Natural killer cell (primary cell): ENCODE results near the gene CAPN10. TPM values are rescaled to one million over a fixed set of nuclear protein-coding genes. Genes with fewer than 3 reads are reported as not detected.

ENCODE experiments used
- ATAC-seq, 3 donors: fragments of 150-1000 bp in 2 of 3; fragments of 200-7000 bp in 1 of 3; cut with Tn5 transposase; 1 replicate in 1 of 3; 2 replicates in 2 of 3; pipeline ENCODE4 v1.10.0; 2021; ENCODE audit warnings: mild to moderate bottlenecking in 2 of 3, moderate library complexity in 2 of 3
- DNase-seq, 2 donors: peaks; one replicate each; pipeline versions ENCODE4 v3.0.0 to v3.0.0-alpha.2; 2013 to 2021; ENCODE audit warnings: mixed read lengths in 1 of 2
- H3K27ac ChIP-seq: one replicate; pipeline ENCODE4 v1.5.1; 2013; ENCODE audit warnings: mild to moderate bottlenecking, low read length
- H3K27me3 ChIP-seq: one replicate; pipeline ENCODE4 v1.6.1; 2013; ENCODE audit warnings: low read length; ENCODE audit not compliant: control insufficient read depth, insufficient read depth
- H3K36me3 ChIP-seq: one replicate; pipeline ENCODE4 v1.6.1; 2013; ENCODE audit warnings: low read length; ENCODE audit not compliant: control insufficient read depth, insufficient read depth
- H3K4me1 ChIP-seq: one replicate; pipeline ENCODE4 v1.6.1; 2013; ENCODE audit warnings: low read length; ENCODE audit not compliant: control insufficient read depth, insufficient read depth
- H3K4me3 ChIP-seq: one replicate; pipeline ENCODE4 v1.5.1; 2013; ENCODE audit warnings: low read length
- H3K9me3 ChIP-seq: one replicate; pipeline ENCODE4 v1.6.1; 2013; ENCODE audit warnings: low read length; ENCODE audit not compliant: control insufficient read depth, insufficient read depth
- H3K27ac Mint-ChIP-seq, 2 donors: one replicate each; pipeline ENCODE4 v1.8.0; 2022; ENCODE audit warnings: mild to moderate bottlenecking in 2 of 2, mixed read lengths in 2 of 2, moderate library complexity in 1 of 2
- H3K27me3 Mint-ChIP-seq, 2 donors: one replicate each; pipeline ENCODE4 v1.8.0; 2022; ENCODE audit warnings: low read depth in 2 of 2, mixed read lengths in 2 of 2
- H3K36me3 Mint-ChIP-seq: one replicate; pipeline ENCODE4 v1.8.0; 2022; ENCODE audit warnings: mixed read lengths
- H3K4me1 Mint-ChIP-seq, 2 donors: one replicate each; pipeline ENCODE4 v1.8.0; 2022; ENCODE audit warnings: mixed read lengths in 2 of 2
- H3K4me3 Mint-ChIP-seq: one replicate; pipeline ENCODE4 v1.8.0; 2022; ENCODE audit warnings: mild to moderate bottlenecking, moderate library complexity, mixed read lengths
- H3K9me3 Mint-ChIP-seq, 2 donors: one replicate each; pipeline ENCODE4 v1.8.0; 2022; ENCODE audit warnings: mixed read lengths in 2 of 2
- WGBS: methylation state at CpG from one replicate; pipeline ENCODE4 v1.1.7; 2013; ENCODE audit warnings: missing lambda C conversion rate; ENCODE audit not compliant: insufficient coverage; 5-methylcytosine and 5-hydroxymethylcytosine counted together
- intact Hi-C: fragments of 100-400 bp; cut with micrococcal nuclease; formaldehyde crosslinking; loops from one replicate; pipeline ENCODE4 v1.14.2; 2022
- total RNA-seq, 4 donors: library from RNA; stranded (reverse); fragments of 120-200 nt in 1 of 4; gene quantifications; one replicate each; pipeline versions ENCODE4 v1.2.3 to v1.2.4, GENCODE V29; 2013 to 2022
- TF ChIP-seq, protein P1 (sequence below): fragments of 200-600 bp; IDR thresholded peaks from one replicate; pipeline ENCODE4 v1.8.0; 2022; ENCODE audit warnings: antibody characterized with exemption

Gene CAPN10
- total RNA-seq, 3 donors from 2014 or later (not counting 1 experiment from before 2014, with no cell fraction given) = 69.3 to 95.1 (median 91.0) TPM

DNA sequence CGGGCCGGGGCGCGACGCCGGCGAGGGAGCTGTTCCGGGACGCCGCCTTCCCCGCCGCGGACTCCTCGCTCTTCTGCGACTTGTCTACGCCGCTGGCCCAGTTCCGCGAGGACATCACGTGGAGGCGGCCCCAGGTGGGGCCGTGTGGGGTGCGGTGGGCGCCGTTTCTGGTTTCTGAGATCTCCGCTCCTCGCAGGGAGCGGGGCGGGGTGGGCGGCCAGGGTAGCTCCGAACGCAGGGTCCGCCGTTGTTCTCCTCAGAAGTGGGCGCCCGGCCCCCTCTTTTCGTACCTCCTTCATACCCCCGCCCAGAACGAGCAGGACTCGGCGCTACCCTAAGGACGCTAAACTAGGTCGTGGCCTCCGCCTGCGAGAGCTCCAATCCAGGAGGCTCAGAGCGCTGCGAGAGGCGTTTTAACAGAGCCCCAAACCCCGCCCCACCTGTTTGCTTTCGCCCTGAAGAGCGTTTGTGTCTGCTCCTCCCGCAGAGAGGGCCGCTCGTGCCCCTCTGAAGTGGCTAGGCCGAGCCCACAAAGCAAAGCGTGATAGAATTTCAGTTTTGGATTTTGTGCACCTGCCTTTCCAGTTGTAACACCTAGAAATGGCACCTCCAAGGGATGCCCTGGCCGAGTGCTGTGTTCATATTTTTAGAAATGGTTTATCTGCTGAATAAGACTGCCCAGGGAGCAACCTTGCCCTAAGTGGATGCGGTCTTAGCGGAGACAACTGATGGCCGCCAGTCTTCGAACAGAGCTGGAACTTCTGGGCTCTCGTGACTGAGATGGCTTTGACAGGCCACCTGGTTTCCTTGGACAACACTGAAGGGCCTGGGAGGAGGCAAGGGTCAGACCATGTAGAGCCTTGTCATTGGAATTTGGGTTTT, 626 bp downstream of the CAPN10 start:
- no peaks in the 10 kb centered on the region for H3K9me3 Mint-ChIP-seq
- intact Hi-C loops = loop anchor here (1.0 kb wide), 3 partner anchors 21 to 38 kb away; partner anchors contain the start of gene GPR35
- peaks cover 38 to 51% of the 10 kb centered on the region in 2 donors for H3K4me1 Mint-ChIP-seq
- H3K4me3 ChIP-seq = peak overlapping the region; percentile 62
- ATAC-seq (peak; percentile 21 to 53 (median 31)), DNase-seq (peak; percentile 35 to 78)
- 4% methylated on average over 62 of the region's 62 CpGs for WGBS
- no peaks in the 10 kb centered on the region for H3K27me3 ChIP-seq
- H3K27me3 Mint-ChIP-seq = no peaks in the 10 kb centered on the region
- peaks cover 38% of the 10 kb centered on the region for H3K4me1 ChIP-seq
- H3K9me3 ChIP-seq = no peaks in the 10 kb centered on the region
- peak overlapping the region; percentile 89 to 91 for H3K27ac Mint-ChIP-seq
- no peaks in the 10 kb centered on the region for H3K36me3 Mint-ChIP-seq
- TF ChIP-seq, protein P1, sequence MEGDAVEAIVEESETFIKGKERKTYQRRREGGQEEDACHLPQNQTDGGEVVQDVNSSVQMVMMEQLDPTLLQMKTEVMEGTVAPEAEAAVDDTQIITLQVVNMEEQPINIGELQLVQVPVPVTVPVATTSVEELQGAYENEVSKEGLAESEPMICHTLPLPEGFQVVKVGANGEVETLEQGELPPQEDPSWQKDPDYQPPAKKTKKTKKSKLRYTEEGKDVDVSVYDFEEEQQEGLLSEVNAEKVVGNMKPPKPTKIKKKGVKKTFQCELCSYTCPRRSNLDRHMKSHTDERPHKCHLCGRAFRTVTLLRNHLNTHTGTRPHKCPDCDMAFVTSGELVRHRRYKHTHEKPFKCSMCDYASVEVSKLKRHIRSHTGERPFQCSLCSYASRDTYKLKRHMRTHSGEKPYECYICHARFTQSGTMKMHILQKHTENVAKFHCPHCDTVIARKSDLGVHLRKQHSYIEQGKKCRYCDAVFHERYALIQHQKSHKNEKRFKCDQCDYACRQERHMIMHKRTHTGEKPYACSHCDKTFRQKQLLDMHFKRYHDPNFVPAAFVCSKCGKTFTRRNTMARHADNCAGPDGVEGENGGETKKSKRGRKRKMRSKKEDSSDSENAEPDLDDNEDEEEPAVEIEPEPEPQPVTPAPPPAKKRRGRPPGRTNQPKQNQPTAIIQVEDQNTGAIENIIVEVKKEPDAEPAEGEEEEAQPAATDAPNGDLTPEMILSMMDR = no peak
- peak overlapping the region; percentile 93 for H3K4me3 Mint-ChIP-seq
- peaks cover 26% of the 10 kb centered on the region for H3K36me3 ChIP-seq
- H3K27ac ChIP-seq = peak overlapping the region; percentile 45

DNA sequence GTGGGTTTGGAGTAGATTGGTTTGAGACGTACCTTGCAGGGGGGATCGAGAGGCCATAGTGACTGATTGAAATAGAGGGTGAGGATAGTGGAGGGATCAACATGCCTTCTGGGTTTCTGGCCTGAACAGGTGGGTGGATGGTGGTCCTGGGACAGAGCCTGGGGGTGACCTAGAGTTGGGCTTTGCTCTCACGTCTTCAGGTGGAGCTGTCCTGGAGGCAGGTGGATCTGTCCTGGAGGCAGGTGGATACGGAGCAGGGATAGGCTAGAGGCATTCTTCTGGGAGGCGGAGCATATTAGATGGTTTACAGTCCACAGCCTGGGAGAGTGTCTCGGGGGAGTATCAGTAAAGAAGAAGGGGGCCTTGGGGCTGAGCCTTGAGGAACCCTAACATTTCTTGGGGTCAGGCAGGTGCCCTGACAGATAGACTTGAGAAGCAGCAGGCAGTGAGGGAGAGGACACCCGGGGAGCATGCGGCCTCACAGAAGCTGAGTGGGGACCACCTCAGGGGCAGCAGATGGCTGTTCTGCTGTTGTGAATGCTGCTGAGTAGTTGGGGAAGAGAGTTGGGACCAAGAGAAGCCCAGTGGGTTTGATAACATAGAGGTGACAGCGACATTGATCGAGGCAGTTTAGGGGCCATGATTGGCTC, 1.6 kb downstream of the CAPN10 start:
- Mint-ChIP-seq H3K4me1 (peaks cover 38 to 46% of the 10 kb centered on the region in 2 donors), H3K9me3 (no peaks in the 10 kb centered on the region), H3K4me3 (peak overlapping the region; percentile 93), H3K36me3 (no peaks in the 10 kb centered on the region), H3K27me3 (no peaks in the 10 kb centered on the region), H3K27ac (peak overlapping the region; percentile 89 to 91)
- TF ChIP-seq, protein P1 = no peak
- no peak overlapping the region for H3K4me3 ChIP-seq
- H3K4me1 ChIP-seq = peaks cover 38% of the 10 kb centered on the region
- DNase-seq (no peak), ATAC-seq (no peak)
- peaks cover 28% of the 10 kb centered on the region for H3K36me3 ChIP-seq
- no peaks in the 10 kb centered on the region for H3K9me3 ChIP-seq
- no peak overlapping the region for H3K27ac ChIP-seq
- no peaks in the 10 kb centered on the region for H3K27me3 ChIP-seq
- intact Hi-C loops = no loop called here
- WGBS = 88% methylated on average over 10 of the region's 10 CpGs

DNA sequence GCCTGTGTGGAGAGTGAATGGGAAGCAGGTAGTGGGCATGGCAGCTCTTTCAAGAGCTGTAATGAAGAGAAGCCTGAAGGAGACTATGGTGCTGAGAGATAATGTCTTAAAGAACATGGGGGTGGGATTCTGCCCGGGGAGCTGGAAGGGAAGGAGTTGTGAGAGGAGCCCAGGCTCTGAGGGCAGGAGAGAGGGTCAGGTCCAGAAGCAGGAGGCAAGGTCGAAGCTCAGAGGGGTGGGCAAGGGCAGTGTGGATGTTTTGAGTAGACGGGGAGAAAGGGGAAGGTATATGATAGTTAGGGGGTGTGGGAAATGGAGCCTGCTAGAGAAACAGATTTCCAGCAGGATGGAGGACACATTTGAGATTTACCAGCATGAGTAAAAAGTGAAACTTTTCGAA, 2.1 kb downstream of the CAPN10 start:
- Mint-ChIP-seq H3K9me3 (no peaks in the 10 kb centered on the region), H3K27me3 (no peaks in the 10 kb centered on the region), H3K4me1 (peaks cover 38 to 46% of the 10 kb centered on the region in 2 donors), H3K27ac (peak overlapping the region; percentile 89 to 91), H3K36me3 (no peaks in the 10 kb centered on the region), H3K4me3 (peak overlapping the region; percentile 93)
- H3K36me3 ChIP-seq = peaks cover 32% of the 10 kb centered on the region
- peaks cover 38% of the 10 kb centered on the region for H3K4me1 ChIP-seq
- TF ChIP-seq, protein P1 = no peak
- H3K27ac ChIP-seq = no peak overlapping the region
- WGBS = 87% methylated on average over 4 of the region's 4 CpGs
- DNase-seq (no peak), ATAC-seq (no peak)
- H3K4me3 ChIP-seq = no peak overlapping the region
- no peaks in the 10 kb centered on the region for H3K27me3 ChIP-seq
- intact Hi-C loops = no loop called here
- H3K9me3 ChIP-seq = no peaks in the 10 kb centered on the region
